Memory B cell (primary cell): ENCODE data around the gene SCFD2.
"Not testable (repeated sequence)": the region's sequence is repeated elsewhere in the genome, so short reads cannot be mapped to it uniquely, and the experiment has no call there.

ENCODE experiments used
- ATAC-seq: fragments of 150-1000 bp; cut with Tn5 transposase; 2 replicates; pipeline ENCODE4 v1.10.0; 2021; ENCODE audit warnings: low read depth, mild to moderate bottlenecking, moderate library complexity
- DNase-seq, 2 donors: peaks; one replicate each; pipeline ENCODE4 v3.0.0; 2022; ENCODE audit warnings: low spot score in 2 of 2
- H3K27ac Mint-ChIP-seq: one replicate; pipeline ENCODE4 v1.8.0; 2022; ENCODE audit warnings: mild to moderate bottlenecking, moderate library complexity, mixed read lengths
- H3K27me3 Mint-ChIP-seq: one replicate; pipeline ENCODE4 v1.8.0; 2022; ENCODE audit warnings: mixed read lengths
- H3K36me3 Mint-ChIP-seq: one replicate; pipeline ENCODE4 v1.8.0; 2022; ENCODE audit warnings: mild to moderate bottlenecking, mixed read lengths
- H3K4me1 Mint-ChIP-seq: one replicate; pipeline ENCODE4 v1.8.0; 2022; ENCODE audit warnings: mixed read lengths
- H3K4me3 Mint-ChIP-seq: one replicate; pipeline ENCODE4 v1.8.0; 2022; ENCODE audit warnings: mild to moderate bottlenecking, moderate library complexity, mixed read lengths
- H3K9me3 Mint-ChIP-seq: one replicate; pipeline ENCODE4 v1.8.0; 2022; ENCODE audit warnings: mixed read lengths

Gene SCFD2

DNA sequence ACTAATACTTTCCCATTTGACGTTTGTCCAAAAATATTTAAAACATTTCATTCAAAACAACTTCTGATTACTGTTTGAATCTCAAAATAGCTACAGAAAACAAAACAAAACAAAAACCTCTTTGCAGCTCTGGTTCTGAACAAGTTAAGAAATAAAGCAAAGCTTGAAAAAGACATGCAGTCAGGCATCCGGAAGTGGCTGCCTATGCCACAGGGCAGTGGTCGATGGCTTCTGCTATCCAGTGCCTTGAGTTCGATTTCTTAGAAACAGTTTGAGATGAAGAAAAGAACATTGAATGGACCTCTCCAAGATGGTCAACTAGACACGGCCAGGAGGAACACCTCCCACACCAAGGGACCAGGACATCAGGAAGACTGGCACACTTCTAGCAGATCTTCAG lies 125.3 kb downstream of the SCFD2 start:
- DNase-seq (no peak), ATAC-seq (no peak)
- H3K27me3 Mint-ChIP-seq, result no peaks in the 10 kb centered on the region
- H3K36me3 Mint-ChIP-seq, result peaks cover 32% of the 10 kb centered on the region
- H3K4me3 Mint-ChIP-seq, result no peak overlapping the region
- peaks cover 4% of the 10 kb centered on the region for H3K9me3 Mint-ChIP-seq
- H3K27ac Mint-ChIP-seq, result no peak overlapping the region
- H3K4me1 Mint-ChIP-seq, result peaks cover 15% of the 10 kb centered on the region

DNA sequence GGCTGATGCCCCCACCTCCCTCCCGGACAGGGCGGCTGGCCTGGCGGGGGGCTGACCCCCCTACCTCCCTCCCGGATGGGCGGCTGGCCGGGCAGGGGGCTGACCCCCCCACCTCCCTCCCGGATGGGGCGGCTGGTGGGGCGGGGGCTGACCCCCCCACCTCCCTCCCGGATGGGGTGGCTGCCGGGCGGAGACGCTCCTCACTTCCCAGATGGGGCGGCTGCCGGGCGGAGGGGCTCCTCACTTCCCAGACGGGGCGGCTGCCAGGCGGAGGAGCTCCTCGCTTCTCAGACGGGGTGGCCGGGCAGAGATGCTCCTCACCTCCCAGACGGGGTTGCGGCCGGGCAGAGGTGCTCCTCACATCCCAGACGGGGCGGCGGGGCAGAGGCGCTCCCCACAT lies 127.5 kb downstream of the SCFD2 start:
- Mint-ChIP-seq H3K36me3 (peaks cover 15% of the 10 kb centered on the region), H3K4me1 (peaks cover 23% of the 10 kb centered on the region)
- ATAC-seq, DNase-seq, H3K27me3 Mint-ChIP-seq, H3K4me3 Mint-ChIP-seq, H3K27ac Mint-ChIP-seq, H3K9me3 Mint-ChIP-seq: not testable (repeated sequence)

DNA sequence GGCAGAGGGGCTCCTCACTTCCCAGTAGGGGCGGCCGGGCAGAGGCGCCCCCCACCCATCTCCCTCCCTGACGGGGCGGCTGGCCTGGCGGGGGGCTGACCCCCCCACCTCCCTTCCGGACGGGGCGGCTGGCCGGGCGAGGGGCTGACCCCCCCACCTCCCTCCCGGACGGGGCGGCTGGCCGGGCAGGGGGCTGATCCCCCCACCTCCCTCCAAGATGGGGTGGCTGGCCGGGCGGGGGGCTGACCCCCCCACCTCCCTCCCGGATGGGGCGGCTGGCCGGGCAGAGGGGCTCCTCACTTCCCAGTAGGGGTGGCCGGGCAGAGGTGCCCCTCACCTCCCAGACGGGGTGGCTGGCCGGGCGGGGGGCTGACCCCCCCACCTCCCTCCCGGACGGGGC lies 128.1 kb downstream of the SCFD2 start:
- DNase-seq, ATAC-seq, H3K27me3 Mint-ChIP-seq: not testable (repeated sequence)

DNA sequence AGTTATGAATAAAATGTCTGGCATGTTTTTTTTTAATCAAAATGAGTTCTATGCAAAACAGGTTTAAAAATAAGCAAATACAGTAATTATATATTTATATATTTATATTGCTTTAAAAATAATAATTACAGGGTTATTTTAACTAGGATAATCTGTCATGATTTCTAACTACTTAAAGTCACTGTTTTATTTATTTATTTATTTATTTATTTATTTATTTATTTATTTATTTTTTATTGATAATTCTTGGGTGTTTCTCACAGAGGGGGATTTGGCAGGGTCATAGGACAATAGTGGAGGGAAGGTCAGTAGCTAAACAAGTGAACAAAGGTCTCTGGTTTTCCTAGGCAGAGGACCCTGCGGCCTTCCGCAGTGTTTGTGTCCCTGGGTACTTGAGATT lies 129.2 kb downstream of the SCFD2 start:
- H3K4me1 Mint-ChIP-seq, result peaks cover 26% of the 10 kb centered on the region
- not testable (repeated sequence) for ATAC-seq, H3K27me3 Mint-ChIP-seq, H3K9me3 Mint-ChIP-seq, DNase-seq, H3K27ac Mint-ChIP-seq, H3K4me3 Mint-ChIP-seq, H3K36me3 Mint-ChIP-seq

More for the DNA sequence above, 128.1 kb downstream of the SCFD2 start:
- peaks cover 24% of the 10 kb centered on the region for H3K4me1 Mint-ChIP-seq
- not testable (repeated sequence) for H3K9me3 Mint-ChIP-seq, H3K4me3 Mint-ChIP-seq, H3K36me3 Mint-ChIP-seq, H3K27ac Mint-ChIP-seq

DNA sequence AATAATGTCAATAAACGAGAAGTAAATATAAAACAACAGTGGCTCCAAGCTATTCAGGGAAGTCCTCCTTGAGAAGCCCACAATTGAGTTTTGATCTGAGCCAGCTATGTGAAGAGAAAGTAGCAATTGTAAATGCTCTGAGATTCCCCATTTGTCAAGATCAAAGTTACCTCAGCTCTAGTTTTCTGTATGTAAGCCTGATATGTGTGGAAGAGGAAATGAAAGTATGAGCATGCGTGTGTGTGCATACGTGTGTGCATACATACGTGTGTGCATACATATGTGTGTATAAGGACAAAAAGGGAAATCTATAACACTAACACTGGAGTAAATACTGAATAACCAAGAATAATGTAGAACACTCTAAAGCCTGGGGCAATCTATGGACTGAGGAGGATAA lies 130.3 kb downstream of the SCFD2 start:
- Mint-ChIP-seq H3K36me3 (peaks cover 6% of the 10 kb centered on the region), H3K27ac (peak overlapping the region; percentile 72), H3K4me3 (no peak overlapping the region), H3K27me3 (no peaks in the 10 kb centered on the region), H3K9me3 (no peaks in the 10 kb centered on the region), H3K4me1 (peaks cover 23% of the 10 kb centered on the region)
- DNase-seq (no peak), ATAC-seq (peak; percentile 42)

DNA sequence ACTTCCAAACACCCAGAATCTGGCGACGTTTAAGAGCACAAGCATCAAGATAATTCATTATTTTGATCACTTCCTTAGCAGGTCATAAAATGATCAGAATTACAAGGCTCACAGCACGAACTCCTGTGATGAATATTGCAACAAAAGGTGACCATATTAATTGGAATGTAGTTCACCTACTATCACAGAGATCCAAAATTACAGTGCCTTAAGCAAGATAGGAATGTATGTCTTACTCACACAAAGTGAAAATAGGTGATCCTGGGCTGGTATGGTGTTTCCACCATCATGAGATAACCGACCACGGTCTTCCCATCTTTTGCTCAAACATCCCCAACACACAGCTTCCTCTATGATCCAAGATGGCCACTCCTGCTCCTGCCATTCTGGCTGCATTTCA lies 131.2 kb downstream of the SCFD2 start:
- Mint-ChIP-seq H3K9me3 (no peaks in the 10 kb centered on the region), H3K4me1 (peaks cover 23% of the 10 kb centered on the region), H3K4me3 (no peak overlapping the region)

DNA sequence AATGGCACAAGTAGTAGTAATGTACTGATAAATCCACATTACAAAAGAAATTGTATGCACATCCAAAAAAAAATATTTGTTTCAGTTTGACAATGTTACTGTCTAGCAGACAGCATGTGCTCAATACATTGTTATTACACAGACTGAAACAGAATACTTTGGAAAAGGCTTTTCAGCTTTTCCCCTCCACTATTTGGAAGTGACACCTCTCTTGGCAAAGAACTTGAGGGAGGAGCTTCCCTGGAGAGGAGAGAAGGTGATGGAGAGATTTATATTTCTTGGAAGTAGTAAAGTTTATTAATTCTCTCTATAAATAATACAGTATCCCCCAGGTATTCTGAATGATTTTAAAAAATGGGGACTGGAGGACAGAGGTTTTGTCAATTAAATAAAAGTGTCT lies 131.8 kb downstream of the SCFD2 start:
- H3K4me1 Mint-ChIP-seq, result peaks cover 23% of the 10 kb centered on the region
- no peak overlapping the region for H3K27ac Mint-ChIP-seq
- no peaks in the 10 kb centered on the region for H3K9me3 Mint-ChIP-seq
- no peak overlapping the region for H3K4me3 Mint-ChIP-seq
- DNase-seq, result no peak
- no peak for ATAC-seq
- H3K27me3 Mint-ChIP-seq, result no peaks in the 10 kb centered on the region
- H3K36me3 Mint-ChIP-seq, result peaks cover under 1% of the 10 kb centered on the region

More for the DNA sequence above, 131.2 kb downstream of the SCFD2 start:
- peaks cover 3% of the 10 kb centered on the region for H3K36me3 Mint-ChIP-seq
- H3K27me3 Mint-ChIP-seq, result no peaks in the 10 kb centered on the region
- ATAC-seq (no peak), DNase-seq (no peak)
- H3K27ac Mint-ChIP-seq, result no peak overlapping the region

DNA sequence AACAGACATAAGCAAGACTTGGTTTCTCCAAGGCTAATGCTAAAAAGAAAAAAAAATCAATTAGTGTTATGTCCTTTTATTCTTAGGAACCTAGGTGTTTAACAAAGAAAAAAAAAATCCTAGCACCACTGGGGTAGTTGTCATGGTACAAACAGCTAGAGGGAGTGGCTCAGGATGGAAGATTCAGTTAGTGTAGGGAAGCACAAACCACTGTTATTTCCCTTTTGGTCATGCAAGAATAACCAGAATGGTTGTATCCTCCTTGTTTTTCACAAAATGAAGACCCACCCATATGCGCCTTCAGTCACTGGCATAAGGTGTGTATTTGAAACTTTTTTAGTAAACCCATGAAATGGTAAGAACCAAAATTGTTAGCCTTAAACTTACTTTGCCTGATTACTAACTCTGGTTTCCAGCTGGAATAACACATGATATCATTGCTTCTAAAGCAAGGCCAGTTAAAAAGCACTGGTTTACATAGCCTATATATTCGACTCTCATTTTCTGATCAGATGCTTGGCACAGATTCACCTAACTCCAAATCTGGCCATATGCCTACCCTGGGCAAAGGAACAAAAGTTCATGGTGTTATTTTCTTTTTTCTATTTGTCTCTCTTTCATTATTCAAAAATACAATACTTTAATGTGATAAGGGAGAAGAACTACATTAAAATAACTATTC lies 132.6 kb downstream of the SCFD2 start:
- peak overlapping the region; percentile 48 for H3K27ac Mint-ChIP-seq
- H3K27me3 Mint-ChIP-seq, result no peaks in the 10 kb centered on the region
- peaks cover 23% of the 10 kb centered on the region for H3K4me1 Mint-ChIP-seq
- H3K36me3 Mint-ChIP-seq, result no peaks in the 10 kb centered on the region
- no peak for ATAC-seq
- H3K9me3 Mint-ChIP-seq, result no peaks in the 10 kb centered on the region
- no peak for DNase-seq
- H3K4me3 Mint-ChIP-seq, result no peak overlapping the region

DNA sequence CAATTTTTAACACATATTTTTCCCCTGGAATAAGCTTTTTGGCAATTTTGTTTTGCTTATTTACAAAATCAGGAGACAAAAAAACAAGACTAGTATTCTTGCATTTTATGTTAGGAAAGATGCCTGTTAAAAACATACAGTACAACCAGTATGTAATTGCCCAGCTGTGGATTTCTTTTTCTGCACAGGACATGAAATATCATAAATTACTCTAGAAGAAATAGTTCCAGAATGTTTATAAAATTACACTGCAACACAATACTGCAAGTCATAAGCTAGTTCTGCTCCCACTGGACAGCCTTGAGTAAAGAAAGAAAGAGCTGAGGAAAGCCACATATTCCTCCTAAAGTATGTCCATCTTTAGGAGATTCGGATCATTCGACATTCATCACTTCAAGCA lies 133.5 kb downstream of the SCFD2 start:
- ATAC-seq (no peak), DNase-seq (no peak)
- H3K4me3 Mint-ChIP-seq, result no peak overlapping the region
- no peaks in the 10 kb centered on the region for H3K27me3 Mint-ChIP-seq
- H3K27ac Mint-ChIP-seq, result peak overlapping the region; percentile 48
- H3K9me3 Mint-ChIP-seq, result no peaks in the 10 kb centered on the region
- H3K4me1 Mint-ChIP-seq, result peaks cover 26% of the 10 kb centered on the region
- peaks cover 3% of the 10 kb centered on the region for H3K36me3 Mint-ChIP-seq

DNA sequence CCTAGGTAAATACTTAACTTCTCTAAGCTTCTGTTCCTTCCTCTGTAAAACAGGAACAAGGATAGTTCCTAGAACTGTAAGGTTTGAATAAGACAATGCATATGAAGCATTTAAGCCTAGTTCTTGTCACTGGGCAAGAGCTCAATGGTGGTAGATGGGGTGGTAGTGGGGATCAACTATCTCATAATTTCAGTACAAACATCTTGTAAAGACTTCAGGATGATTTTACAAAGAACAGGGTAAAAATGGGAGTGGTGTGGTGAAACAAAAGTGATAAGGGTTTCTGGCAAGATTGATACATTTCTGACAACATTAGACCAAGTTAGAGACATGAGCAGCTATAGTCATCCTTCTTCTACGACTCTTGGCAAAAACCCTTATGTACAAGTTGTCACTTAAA lies 137.8 kb downstream of the SCFD2 start:
- ATAC-seq, result no peak
- Mint-ChIP-seq H3K4me3 (no peak overlapping the region), H3K4me1 (peaks cover 10% of the 10 kb centered on the region), H3K9me3 (no peaks in the 10 kb centered on the region), H3K27me3 (no peaks in the 10 kb centered on the region), H3K27ac (no peak overlapping the region), H3K36me3 (peaks cover 6% of the 10 kb centered on the region)
- no peak for DNase-seq

DNA sequence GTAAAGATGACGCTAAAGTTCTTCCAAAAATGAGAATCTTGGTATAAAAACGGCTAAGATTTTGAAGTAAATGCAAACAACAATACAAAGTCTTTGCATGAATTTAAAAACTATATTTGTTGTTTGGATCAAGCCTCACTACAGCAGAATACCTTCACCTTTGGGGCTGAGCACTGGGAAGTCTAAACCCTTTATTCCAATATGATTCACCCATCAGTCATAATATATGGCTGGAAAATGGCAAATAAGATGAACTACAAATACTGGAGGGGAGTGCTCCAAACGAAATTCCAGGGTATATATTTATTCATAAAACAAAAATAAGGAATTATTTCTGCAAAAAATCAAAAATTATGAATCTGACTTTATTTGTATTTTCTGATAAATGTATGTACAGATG lies 138.4 kb downstream of the SCFD2 start:
- Mint-ChIP-seq H3K36me3 (peaks cover 6% of the 10 kb centered on the region), H3K27me3 (no peaks in the 10 kb centered on the region), H3K4me3 (no peak overlapping the region), H3K27ac (no peak overlapping the region), H3K9me3 (no peaks in the 10 kb centered on the region), H3K4me1 (peaks cover 4% of the 10 kb centered on the region)
- DNase-seq, result no peak
- no peak for ATAC-seq

DNA sequence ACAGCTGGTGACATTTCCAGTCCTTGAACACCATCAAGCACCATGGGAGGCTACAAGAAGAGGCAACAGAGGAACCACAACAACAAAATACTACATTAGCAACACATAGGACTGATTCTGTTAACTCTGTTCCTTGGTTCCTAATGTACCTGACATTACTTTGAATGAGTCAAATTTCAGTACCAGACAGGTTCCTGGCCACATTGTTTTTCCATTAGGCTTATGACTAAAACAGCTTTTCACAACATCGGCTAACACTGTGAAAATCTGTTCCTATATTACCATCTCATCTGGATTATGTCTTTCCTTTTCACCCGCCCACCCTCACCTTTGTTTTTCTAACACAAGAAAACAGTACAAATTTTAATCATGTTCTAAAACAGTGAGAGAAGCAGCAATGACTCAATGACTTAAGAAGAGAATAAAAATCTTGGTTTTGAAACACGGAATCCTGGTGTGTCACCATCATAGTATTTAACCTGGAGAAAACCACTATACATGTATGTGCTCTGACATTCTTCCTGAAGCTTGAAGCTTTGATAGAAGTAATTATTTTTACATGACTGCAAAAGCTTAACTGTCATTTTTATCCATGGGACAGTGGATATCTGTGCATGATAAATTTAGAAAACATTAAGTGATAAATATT lies 143.9 kb downstream of the SCFD2 start:
- H3K4me1 Mint-ChIP-seq, result peaks cover 3% of the 10 kb centered on the region
- H3K27ac Mint-ChIP-seq, result no peak overlapping the region
- peaks cover 14% of the 10 kb centered on the region for H3K36me3 Mint-ChIP-seq
- H3K4me3 Mint-ChIP-seq, result no peak overlapping the region
- peaks cover 6% of the 10 kb centered on the region for H3K9me3 Mint-ChIP-seq
- H3K27me3 Mint-ChIP-seq, result no peaks in the 10 kb centered on the region
- DNase-seq (no peak), ATAC-seq (no peak)

DNA sequence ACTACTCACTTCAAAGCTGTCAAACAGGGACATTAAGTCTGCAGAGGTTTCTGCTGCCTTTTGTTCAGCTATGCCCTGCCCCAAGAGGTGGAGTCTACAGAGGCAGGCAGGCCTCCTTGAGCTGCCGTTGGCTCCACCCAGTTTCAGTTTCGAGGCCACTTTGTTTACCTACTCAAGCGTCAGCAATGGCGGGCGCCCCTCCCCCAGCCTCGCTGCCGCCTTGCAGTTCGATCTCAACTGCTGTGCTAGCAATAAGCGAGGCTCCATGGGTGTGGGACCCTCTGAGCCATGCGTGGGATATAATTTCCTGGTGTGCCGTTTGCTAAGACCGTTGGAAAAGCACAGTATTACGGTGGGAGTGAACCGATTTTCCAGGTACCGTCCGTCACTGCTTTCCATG lies 146.7 kb downstream of the SCFD2 start:
- H3K9me3 Mint-ChIP-seq, DNase-seq, H3K4me3 Mint-ChIP-seq, H3K4me1 Mint-ChIP-seq, ATAC-seq, H3K27me3 Mint-ChIP-seq, H3K27ac Mint-ChIP-seq: not testable (repeated sequence)
- H3K36me3 Mint-ChIP-seq, result peaks cover 14% of the 10 kb centered on the region

DNA sequence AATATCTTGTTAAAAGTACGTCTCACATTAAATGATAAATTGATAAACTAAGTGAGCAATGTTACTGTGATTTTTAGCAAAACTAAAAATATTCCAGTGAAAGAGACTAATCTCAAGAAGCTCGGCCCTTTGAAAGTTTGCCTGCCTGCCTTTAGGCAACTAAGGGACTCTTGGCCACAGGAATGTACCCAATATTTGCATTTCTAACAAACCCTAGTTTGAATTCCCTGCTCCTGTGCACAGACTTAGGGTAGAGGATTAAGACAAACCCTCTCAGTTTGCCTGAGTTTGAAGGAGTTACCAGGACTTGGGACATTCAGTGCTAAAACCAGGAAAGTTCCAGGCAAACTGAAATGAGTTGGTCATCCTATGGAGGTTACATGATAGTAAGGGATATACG lies 157.1 kb downstream of the SCFD2 start:
- H3K27me3 Mint-ChIP-seq, result no peaks in the 10 kb centered on the region
- ATAC-seq, result no peak
- H3K4me1 Mint-ChIP-seq, result no peaks in the 10 kb centered on the region

DNA sequence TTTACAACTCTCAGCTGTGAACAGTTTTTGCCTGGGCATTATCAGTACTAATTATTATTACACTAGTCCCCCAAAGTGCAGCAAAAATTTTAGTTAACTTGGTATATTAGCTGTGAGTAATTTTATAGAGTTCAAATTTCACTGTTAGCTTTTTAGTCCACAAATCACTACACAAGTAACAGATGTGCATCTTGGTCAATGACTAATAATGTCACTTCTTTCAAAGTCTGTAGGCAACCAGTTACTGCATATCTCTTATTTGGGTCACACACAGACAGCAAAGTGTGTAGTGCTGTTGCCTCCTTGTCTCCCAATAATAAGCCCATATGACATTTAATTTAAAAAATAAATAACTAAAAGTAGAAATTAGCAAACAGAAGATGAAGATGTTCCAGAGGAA lies 159.9 kb downstream of the SCFD2 start:
- no peaks in the 10 kb centered on the region for H3K9me3 Mint-ChIP-seq

More for the DNA sequence above, 157.1 kb downstream of the SCFD2 start:
- Mint-ChIP-seq H3K36me3 (peaks cover 35% of the 10 kb centered on the region), H3K4me3 (no peak overlapping the region), H3K27ac (no peak overlapping the region), H3K9me3 (no peaks in the 10 kb centered on the region)
- no peak for DNase-seq

More for the DNA sequence above, 159.9 kb downstream of the SCFD2 start:
- no peak for ATAC-seq
- no peak for DNase-seq
- Mint-ChIP-seq H3K36me3 (peaks cover 27% of the 10 kb centered on the region), H3K4me3 (no peak overlapping the region), H3K27ac (no peak overlapping the region), H3K4me1 (no peaks in the 10 kb centered on the region), H3K27me3 (no peaks in the 10 kb centered on the region)
